Stomach (tissue), 9 donors: ENCODE measurements around the gene PPTC7. TPM values are rescaled to one million over a fixed set of nuclear protein-coding genes. Genes with fewer than 3 reads are reported as not detected.
"Not testable (repeated sequence)": the region's sequence is repeated elsewhere in the genome, so short reads cannot be mapped to it uniquely, and the experiment has no call there.

Experiments
- DNase-seq, 2 donors: peaks; one replicate each; pipeline versions ENCODE4 v3.0.0 to v3.0.0-alpha.2; 2013 to 2019
- H3K27ac ChIP-seq, 5 donors: fragments of 200-600 bp in 4 of 5; sonication (generic) in 4 of 5; one replicate each; pipeline ENCODE4 v1.5.1; 2013 to 2019; ENCODE audit warnings: mild to moderate bottlenecking in 1 of 5, moderate library complexity in 1 of 5
- H3K27me3 ChIP-seq, 3 donors: fragments of 200-600 bp; sonication (generic); one replicate each; pipeline ENCODE4 v1.5.1; 2017 to 2019; ENCODE audit warnings: mixed run types in 1 of 3
- H3K36me3 ChIP-seq, 4 donors: fragments of 200-600 bp; sonication (generic); 1 replicate in 3 of 4; 2 replicates in 1 of 4; pipeline ENCODE4 v1.5.1; 2016 to 2019
- H3K4me1 ChIP-seq, 4 donors: fragments of 200-600 bp; sonication (generic); one replicate each; pipeline ENCODE4 v1.5.1; 2016 to 2019
- H3K4me3 ChIP-seq, 4 donors: fragments of 200-600 bp; sonication (generic) in 3 of 4; one replicate each; pipeline ENCODE4 v1.5.1; 2016 to 2019; ENCODE audit warnings: mild to moderate bottlenecking in 1 of 4
- H3K9me3 ChIP-seq, 4 donors: fragments of 200-600 bp; sonication (generic); one replicate each; pipeline ENCODE4 v1.5.1; 2016 to 2019
- EP300 ChIP-seq: sonication (generic); formaldehyde crosslinking; IDR thresholded peaks from one replicate; pipeline ENCODE4 v1.6.1; 2017; ENCODE audit warnings: antibody characterized with exemption
- POLR2A ChIP-seq, 4 donors: fragments of 450-650 bp; IDR thresholded peaks; one replicate each; pipeline ENCODE4 v1.6.1; 2016; ENCODE audit warnings: antibody characterized with exemption in 4 of 4, control low read depth in 2 of 4, mild to moderate bottlenecking in 1 of 4, moderate library complexity in 1 of 4
- POLR2AphosphoS5 ChIP-seq, 3 donors: sonication (generic); formaldehyde crosslinking; IDR thresholded peaks; one replicate each; pipeline ENCODE4 v1.6.1; 2016; ENCODE audit warnings: antibody characterized with exemption in 3 of 3
- WGBS, 5 donors: extraction: QIAGEN DNeasy Blood & Tissue Kit in 3 of 5; methylation state at CpG; one replicate each; pipeline versions ENCODE4 v1.1.5 to v1.1.7; 2013 to 2018; 5-methylcytosine and 5-hydroxymethylcytosine counted together
- intact Hi-C: fragments of 100-400 bp; cut with DNase I; formaldehyde crosslinking; loops from one replicate; pipeline ENCODE4 v1.15.1; 2023; ENCODE audit warnings: low total_unique reads
- polyA plus RNA-seq, 3 donors: library from polyadenylated mRNA; stranded (reverse); fragments of 200-250 nt; gene quantifications; one replicate each; pipeline ENCODE4 v1.2.3, GENCODE V29; 2013
- total RNA-seq, 5 donors: library from RNA; depleted of rRNA; stranded (reverse); fragments of >200 nt; gene quantifications; one replicate each; pipeline versions ENCODE4 v1.1.0 to v1.2.3, GENCODE V29; 2014 to 2016
- TF ChIP-seq, protein P1 (sequence below), 7 experiments: fragments of 450-650 bp in 4 of 7; fragments of 200-600 bp in 3 of 7; sonication (generic) in 3 of 7; IDR thresholded peaks; one replicate each; pipeline ENCODE4 v1.5.1; 2016 to 2019; ENCODE audit warnings: antibody characterized with exemption in 7 of 7, control low read depth in 2 of 7, mild to moderate bottlenecking in 1 of 7
- donor health status: healthy with polysubstance abuse.
- donor health status: Bipolar disorder and iron deficiency.
- donor health status: healthy.

Gene PPTC7
- total and polyA plus RNA-seq, 8 donors = 8.2 to 46.4 (median 14.8) TPM

DNA sequence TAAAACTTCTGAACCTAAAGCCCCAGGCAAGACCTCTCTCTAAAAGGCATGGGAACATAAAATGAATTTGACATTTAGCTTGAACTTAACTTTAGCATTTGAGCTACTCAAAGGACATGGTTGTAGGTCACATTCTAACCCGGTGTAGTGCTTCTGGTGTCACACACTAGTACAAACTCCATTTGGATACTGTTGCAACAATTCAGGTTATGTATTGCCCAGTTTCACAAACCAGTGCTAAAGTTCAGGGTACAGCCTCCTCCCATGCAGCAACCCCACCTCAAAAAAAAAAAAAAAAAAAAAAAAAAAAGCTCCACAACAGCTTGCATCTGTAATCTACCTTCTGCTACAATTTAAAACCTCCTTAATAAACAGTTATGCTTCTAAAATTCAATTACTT, 7.8 kb downstream of the PPTC7 start:
- H3K4me1 ChIP-seq = peaks cover 23 to 75% (median 49%) of the 10 kb centered on the region in 4 donors
- TF ChIP-seq, protein P1, sequence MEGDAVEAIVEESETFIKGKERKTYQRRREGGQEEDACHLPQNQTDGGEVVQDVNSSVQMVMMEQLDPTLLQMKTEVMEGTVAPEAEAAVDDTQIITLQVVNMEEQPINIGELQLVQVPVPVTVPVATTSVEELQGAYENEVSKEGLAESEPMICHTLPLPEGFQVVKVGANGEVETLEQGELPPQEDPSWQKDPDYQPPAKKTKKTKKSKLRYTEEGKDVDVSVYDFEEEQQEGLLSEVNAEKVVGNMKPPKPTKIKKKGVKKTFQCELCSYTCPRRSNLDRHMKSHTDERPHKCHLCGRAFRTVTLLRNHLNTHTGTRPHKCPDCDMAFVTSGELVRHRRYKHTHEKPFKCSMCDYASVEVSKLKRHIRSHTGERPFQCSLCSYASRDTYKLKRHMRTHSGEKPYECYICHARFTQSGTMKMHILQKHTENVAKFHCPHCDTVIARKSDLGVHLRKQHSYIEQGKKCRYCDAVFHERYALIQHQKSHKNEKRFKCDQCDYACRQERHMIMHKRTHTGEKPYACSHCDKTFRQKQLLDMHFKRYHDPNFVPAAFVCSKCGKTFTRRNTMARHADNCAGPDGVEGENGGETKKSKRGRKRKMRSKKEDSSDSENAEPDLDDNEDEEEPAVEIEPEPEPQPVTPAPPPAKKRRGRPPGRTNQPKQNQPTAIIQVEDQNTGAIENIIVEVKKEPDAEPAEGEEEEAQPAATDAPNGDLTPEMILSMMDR (IDR thresholded peaks at IDR 0.05) = no peak
- TF ChIP-seq EP300 = no peak
- TF ChIP-seq POLR2AphosphoS5 (IDR thresholded peaks at IDR 0.05) = peak in 1 of 3 donors; percentile 23
- no peak for TF ChIP-seq POLR2A (IDR thresholded peaks at IDR 0.05)
- DNase-seq = peak in 1 of 2 donors; percentile 68
- peaks cover 4 to 14% (median 12%) of the 10 kb centered on the region in 4 donors for H3K9me3 ChIP-seq
- WGBS, 5 donors = 6 to 32% (median 17%) methylated on average over 1 of the region's 1 CpG
- intact Hi-C loops = no loop called here
- H3K27ac ChIP-seq = peak overlapping the region in 3 of 5 donors; percentile 29 to 56 (median 43)
- no peaks in the 10 kb centered on the region for H3K27me3 ChIP-seq
- H3K36me3 ChIP-seq = no peaks in the 10 kb centered on the region
- H3K4me3 ChIP-seq = no peak overlapping the region

- peaks cover 22 to 70% (median 44%) of the 10 kb centered on the region in 4 donors for H3K4me1 ChIP-seq
- intact Hi-C loops, H3K36me3 ChIP-seq, DNase-seq, H3K4me3 ChIP-seq, H3K27me3 ChIP-seq: not testable (repeated sequence)
- H3K9me3 ChIP-seq = peaks cover 4 to 15% (median 12%) of the 10 kb centered on the region in 4 donors
- WGBS, 5 donors = 89 to 93% (median 91%) methylated on average over 10 of the region's 10 CpGs
- peak overlapping the region in 3 of 5 donors; percentile 29 to 56 (median 43) for H3K27ac ChIP-seq
These were observed 8.3 kb downstream of the PPTC7 start for GRCh38 chr12:110574717-110575230.

DNA sequence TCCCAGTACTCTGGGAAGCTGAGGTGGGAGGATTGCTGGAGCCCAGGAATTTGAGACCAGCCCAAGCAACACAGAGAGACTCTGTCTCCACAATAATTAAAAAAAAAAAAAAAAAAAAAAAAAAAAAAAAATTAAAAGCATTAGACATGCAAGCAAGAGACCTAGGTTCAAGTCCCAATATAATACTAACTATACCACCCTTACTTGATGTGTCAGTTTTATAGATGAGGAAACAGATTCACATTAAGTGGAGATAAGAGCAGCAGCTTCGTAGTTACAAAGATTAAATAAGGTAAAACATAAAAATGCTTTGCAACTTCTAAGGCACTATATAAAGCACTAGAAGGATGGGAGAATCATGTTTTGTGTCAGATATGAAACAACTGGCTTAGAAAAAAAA, 9.1 kb downstream of the PPTC7 start:
- TF ChIP-seq POLR2A (IDR thresholded peaks at IDR 0.05) = no peak
- TF ChIP-seq POLR2AphosphoS5 (IDR thresholded peaks at IDR 0.05) = no peak
- TF ChIP-seq, protein P1 (IDR thresholded peaks at IDR 0.05) = no peak
- no peak for TF ChIP-seq EP300
- Histone ChIP-seq H3K4me3 (no peak overlapping the region), H3K36me3 (no peaks in the 10 kb centered on the region), H3K4me1 (peaks cover 15 to 62% (median 38%) of the 10 kb centered on the region in 4 donors), H3K9me3 (peaks cover 4 to 19% (median 12%) of the 10 kb centered on the region in 4 donors), H3K27ac (peak overlapping the region in 1 of 5 donors; percentile 43), H3K27me3 (no peaks in the 10 kb centered on the region)
- 40 to 58% (median 47%) methylated on average over 1 of the region's 1 CpG for WGBS, 5 donors
- intact Hi-C loops = no loop called here
- no peak for DNase-seq

- 95 to 99% (median 98%) methylated on average over 15 to 16 of the region's 16 CpGs for WGBS, 5 donors
- peaks cover 4 to 19% (median 12%) of the 10 kb centered on the region in 4 donors for H3K9me3 ChIP-seq
- H3K36me3 ChIP-seq, H3K27me3 ChIP-seq, DNase-seq, intact Hi-C loops, H3K27ac ChIP-seq, H3K4me3 ChIP-seq: not testable (repeated sequence)
- H3K4me1 ChIP-seq = peaks cover 10 to 48% (median 27%) of the 10 kb centered on the region in 4 donors
These were observed 12.3 kb downstream of the PPTC7 start for GRCh38 chr12:110570798-110571197.

GRCh38 chr12:110569838-110570237, 13.3 kb downstream of the PPTC7 start:
- peaks cover 4 to 19% (median 12%) of the 10 kb centered on the region in 4 donors for H3K9me3 ChIP-seq
- peaks cover 16 to 48% (median 30%) of the 10 kb centered on the region in 4 donors for H3K4me1 ChIP-seq
- H3K27ac ChIP-seq, H3K36me3 ChIP-seq, DNase-seq, intact Hi-C loops, H3K27me3 ChIP-seq, H3K4me3 ChIP-seq: not testable (repeated sequence)
- WGBS, 5 donors = 67% methylated on average over 1 of the region's 2 CpGs; no CpG with 5 or more reads in 4 of the 5 donors

DNA sequence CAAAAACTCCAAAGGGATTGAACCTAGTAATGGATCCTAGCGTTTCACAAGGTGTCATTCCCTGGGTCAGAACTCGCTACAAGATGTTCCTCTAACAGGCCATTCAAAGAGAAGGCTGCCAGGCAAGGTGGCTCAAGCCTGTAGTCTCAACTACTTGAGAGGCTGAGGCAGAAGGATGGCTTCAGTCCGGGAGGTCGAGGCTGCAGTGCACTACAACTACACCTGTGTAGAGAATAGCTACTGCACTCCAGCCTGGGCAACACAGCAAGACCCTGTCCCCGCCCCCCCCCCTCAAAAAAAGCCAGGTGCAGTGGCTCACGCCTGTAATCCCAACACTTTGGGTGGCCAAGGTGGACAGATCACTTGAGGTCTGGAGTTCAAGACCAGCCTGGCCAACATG, 14.4 kb downstream of the PPTC7 start:
- Histone ChIP-seq H3K4me1 (peaks cover 23 to 50% (median 36%) of the 10 kb centered on the region in 4 donors), H3K27me3 (no peaks in the 10 kb centered on the region), H3K36me3 (no peaks in the 10 kb centered on the region), H3K27ac (no peak overlapping the region), H3K4me3 (no peak overlapping the region), H3K9me3 (peaks cover 4 to 19% (median 12%) of the 10 kb centered on the region in 4 donors)
- 88 to 98% (median 96%) methylated on average over 6 of the region's 6 CpGs for WGBS, 5 donors
- TF ChIP-seq, protein P1 (IDR thresholded peaks at IDR 0.05) = no peak
- TF ChIP-seq POLR2A (IDR thresholded peaks at IDR 0.05) = no peak
- TF ChIP-seq POLR2AphosphoS5 (IDR thresholded peaks at IDR 0.05) = no peak
- no peak for TF ChIP-seq EP300
- no peak for DNase-seq
- intact Hi-C loops = no loop called here
